ENCODE data around the gene SASH1.

The SASH1 gene

DNA sequence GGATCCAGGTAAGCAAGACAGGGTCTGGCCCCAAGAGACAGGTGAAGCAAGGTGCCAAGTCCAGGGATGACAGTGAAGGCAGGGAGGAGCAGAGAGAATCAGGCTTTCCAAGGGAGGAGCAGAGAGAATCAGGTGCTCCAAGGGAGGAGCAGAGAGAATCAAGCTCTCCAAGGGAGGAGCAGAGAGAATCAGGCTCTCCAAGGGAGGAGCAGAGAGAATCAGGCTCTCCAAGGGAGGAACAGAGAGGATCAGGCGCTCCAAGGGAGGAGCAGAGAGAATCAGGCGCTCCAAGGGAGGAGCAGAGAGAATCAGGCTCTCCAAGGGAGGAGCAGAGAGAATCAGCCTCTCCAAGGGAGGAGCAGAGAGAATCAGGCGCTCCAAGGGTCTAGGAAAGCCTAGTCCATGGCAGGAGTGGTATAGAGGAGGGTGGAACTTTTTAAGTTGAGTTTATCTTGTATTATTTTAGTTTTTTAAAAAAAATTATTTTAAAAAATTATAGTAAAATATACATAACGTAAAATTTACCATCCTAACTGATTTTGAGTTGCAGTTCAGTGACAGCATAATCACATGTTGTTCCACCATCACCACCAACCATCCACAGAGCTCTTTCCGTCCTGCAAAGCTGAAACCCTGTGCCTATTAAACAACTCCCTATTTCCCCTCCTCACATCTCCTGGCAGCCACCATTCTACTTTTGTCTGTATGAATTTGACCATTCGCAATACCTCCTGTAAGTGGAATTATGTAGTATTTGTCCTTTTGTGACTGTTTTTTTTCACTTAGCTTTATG is 64.1 kb downstream of the SASH1 start:
- no peak for DNase-seq

DNA sequence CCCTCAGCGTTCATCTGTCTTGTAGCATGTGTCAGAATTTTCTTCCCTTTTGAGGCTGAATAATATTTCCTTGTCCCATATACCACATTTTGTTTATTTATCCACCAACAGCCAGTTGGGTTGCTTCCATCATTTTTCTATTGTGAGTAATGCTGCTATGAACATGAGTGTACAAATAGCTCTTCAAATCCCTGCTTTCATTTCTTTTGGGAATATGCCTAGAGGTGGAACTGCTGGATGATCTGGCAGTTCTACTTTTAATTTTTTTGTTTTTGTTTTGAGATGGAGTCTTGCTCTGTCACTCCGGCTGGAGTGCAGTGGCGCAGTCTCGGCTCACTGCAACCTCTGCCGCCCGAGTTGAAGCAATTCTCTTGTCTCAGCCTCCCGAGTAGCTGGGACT is 64.7 kb downstream of the SASH1 start:
- no peak for DNase-seq

DNA sequence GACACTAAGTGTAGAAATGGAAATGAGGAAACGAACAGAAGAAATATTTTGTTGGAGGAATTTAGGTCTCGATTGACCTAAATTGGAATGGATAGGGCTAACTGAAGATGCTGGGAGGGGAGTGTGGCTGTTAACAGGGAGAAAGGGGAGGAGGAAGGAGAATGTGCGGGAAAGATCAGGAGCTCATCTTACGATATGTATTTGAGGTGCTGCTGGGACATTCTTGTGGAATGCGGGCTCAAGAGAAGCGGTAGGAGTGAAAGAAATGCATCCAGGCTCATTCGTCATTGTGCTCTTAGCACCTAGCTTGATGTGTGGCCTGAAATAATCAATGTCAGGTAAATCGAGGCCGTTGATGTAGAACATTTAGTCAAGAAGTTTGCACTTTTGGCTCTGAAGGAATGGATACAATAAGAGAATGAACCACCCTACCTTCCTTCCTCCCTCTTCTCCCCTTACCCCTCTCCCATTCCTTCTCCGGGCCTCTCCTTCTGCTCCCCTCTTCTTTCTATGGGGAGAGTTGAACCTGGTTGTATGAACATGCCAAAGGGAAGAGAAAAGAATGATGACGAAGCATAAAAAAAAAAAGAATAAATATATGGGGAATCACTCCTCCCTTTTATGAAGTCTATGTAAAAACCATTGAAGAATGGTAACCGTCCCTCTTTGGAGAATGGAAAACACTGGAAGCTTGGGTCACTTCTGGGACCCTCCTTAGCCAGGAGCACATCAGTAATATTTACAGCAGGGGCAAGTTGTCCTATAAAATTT is 70.9 kb downstream of the SASH1 start:
- DNase-seq, result no peak

DNA sequence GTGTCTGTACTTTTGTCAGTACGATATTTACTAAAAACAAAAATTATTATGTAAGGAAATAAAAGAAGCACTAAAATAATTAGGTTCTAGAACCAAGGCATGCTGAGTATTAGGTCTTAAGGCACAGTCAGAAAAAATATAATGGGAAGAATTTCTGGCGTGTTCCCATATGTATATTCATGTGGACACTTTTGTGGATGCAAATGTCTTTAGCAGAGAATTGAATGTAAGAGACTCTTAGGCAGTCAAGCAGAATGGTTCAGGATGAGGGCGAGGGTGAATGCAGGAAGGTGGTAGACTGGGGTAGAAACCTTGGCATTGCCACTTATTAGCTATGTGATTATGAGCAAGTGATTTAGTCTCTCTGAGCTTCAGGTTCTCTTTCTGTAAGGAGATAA is 71.5 kb downstream of the SASH1 start:
- no peak for DNase-seq

GRCh38 chr6:148414836-148415235 is 72.2 kb downstream of the SASH1 start:
- DNase-seq, result no peak

DNA sequence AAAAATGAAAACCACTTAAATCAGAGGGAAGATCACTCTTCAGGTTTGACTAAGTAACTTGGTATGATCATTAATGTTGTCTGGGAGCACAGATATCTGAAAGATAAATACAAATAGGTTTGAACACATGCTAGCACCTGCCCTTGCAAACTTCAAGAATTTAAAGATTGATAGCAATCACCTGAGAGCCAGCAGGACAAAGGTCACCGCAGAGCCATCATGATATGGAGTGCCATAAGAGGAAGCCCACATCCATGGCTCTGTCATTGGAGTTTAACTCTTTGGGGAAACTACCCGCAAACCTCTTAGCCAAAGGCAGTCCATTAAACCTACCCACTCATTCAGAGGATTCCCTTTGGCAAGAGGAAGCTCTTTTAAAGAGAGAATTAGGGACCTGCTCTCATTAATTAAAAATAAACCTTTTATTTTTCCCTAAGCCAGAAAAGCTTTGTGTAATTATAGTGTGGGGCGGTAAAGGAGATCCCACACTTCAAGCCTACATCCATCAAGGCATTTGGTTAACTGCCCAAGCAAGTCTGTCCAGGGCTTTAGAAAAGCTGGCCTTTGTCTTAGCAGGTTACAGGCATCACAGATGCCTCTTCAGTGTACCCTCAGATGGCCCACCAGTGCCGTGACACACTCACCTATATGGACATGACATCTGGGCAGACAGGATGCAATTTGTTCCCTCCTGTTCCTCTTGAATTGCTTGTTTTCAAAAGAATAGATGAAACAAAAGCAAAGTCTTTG is 73.0 kb downstream of the SASH1 start:
- DNase-seq, result no peak

- DNase-seq, result no peak
Observed at GRCh38 chr6:148416330-148416965, 73.8 kb downstream of the SASH1 start.

DNA sequence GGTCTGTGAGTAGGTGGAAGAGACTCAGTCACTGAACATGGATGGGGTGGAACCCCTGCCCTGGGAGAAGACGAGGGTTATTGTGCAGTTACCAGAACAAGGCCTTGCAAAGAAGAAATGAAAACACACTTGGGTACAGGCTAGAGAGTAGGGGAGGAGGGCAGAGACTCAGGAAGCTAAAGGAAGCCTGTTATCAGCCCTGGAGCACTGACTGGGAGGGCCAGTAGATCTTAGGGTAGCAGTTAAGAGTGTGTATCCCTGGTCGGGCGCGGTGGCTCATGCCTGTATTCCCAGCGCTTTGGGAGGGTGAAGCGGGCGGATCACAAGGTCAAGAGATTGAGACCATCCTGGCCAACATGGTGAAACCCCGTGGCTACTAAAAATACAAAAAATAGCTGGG is 74.4 kb downstream of the SASH1 start:
- no peak for DNase-seq

DNA sequence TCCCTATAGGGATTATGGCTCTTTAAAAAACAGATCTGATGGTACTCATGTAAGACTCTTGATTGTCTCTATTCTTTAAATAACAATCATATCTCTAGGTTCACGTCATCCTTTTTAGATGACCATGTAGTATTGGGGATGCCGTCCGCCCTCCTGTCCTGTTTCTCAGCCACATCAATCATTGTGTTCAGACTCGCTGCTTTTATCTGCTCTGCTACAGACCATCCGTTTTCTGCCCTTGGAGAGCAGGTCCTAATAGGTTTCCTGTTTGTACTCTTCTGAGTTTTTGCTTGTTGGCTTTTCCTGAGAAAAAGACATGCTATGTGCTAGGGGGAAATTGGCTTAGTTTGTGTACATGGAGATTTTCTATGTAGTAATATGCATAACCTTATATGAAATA is 76.8 kb downstream of the SASH1 start:
- no peak for DNase-seq

GRCh38 chr6:148422085-148422484 is 79.4 kb downstream of the SASH1 start:
- no peak for DNase-seq

GRCh38 chr6:148423133-148423532 is 80.5 kb downstream of the SASH1 start:
- DNase-seq, result no peak

DNA sequence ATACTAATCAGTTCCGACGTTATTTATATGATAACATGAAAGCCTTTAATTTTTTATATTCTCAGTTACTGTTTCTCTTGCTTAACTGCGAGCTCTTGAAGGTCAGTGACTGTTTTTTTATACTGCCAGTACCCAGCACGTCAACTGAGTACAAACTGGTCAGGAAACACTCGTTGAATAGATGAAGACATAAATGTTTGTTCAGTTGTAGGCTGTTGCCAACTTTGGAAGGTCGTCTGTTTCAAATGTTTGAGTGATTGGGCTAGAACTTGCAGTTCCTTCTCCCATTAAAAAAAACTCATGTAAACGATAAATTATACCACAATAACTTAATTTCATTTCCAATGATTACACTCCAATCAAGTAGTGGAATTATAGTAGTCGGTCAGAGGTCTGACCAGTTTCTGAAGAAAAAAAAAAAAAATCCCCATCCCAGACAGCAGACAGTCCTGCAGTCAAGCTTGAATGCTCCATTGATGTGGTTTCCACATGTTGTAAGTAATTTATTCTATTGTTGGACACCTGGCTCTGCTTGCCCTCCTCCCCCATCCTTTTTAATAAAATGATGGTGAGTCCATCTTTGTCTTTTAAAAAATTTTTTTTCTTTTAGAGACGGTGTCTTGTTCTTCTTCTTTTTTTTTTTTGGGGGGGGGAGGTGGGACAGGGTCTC is 81.1 kb downstream of the SASH1 start:
- no peak for DNase-seq

- DNase-seq, result no peak
Observed at GRCh38 chr6:148425443-148425842, 82.8 kb downstream of the SASH1 start.

DNA sequence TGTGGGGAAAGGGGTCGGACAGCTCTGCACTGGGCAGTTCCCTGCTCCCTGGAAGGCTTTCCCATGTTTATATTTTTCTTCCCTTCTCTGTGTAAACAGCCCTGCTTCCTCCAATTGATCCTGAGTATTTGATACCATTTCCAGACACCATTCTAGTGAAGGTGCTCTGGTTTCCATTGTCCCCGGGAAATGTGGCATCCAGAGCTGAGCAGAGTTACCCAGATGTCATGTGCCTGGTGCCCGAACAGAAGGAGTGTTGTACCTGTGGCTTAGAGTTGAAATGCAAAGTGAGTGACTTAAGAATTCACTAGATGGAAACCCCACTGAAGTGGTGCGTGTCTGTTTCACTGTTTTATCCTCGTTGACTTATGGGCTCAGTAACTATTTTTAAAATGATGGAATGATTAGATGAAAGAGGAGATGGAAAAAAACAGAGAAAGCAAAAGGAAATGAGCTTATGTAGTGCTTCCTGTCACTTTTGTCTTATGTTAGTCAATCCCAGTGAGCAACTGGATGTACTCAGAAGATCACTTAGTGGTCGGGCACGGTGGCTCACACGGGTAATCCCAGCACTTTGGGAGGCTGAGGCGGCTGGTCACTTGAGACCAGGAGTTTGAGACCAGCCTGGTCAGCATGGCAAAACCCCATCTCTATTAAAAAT is 83.8 kb downstream of the SASH1 start:
- DNase-seq, result no peak

DNA sequence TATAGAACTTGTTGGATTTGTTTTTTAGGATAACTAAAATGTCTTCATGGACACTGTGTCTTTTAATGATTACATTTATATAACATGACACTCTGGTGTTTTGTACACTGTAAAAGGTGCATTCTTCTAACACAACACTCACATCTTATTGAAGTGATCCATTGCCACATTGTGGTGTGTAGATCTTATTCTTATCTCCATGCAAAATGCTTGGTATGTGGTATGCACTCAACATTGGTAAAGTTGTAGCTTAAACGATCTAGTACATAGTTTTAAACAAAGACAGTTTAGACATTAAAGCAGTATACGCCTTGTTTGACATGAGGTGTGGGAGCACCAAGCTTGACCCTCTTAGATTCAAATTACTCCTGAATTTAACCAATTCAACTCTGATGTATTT is 84.7 kb downstream of the SASH1 start:
- no peak for DNase-seq

- no peak for DNase-seq
Observed at GRCh38 chr6:148429423-148429822, 86.8 kb downstream of the SASH1 start.

DNA sequence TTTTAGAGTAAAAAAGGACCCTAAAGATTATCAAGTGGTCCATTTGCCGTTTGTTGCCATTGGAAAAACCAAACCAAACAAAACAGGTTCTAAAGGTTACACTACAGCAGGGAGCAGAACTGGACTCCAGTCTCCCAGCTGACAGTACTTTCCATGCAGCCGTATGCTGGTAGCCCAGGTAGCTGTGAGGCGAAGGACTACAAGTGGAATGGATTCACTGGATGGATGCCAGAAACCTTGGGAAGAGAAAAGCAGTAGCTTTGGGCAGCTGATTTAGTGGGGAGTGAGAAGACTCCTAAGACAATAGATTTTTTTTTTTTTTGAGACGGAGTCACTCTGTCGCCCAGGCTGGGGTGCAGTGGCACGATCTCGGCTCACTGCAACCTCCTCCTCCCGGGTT is 88.3 kb downstream of the SASH1 start:
- DNase-seq, result no peak

GRCh38 chr6:148431413-148431812 is 88.8 kb downstream of the SASH1 start:
- DNase-seq, result no peak

DNA sequence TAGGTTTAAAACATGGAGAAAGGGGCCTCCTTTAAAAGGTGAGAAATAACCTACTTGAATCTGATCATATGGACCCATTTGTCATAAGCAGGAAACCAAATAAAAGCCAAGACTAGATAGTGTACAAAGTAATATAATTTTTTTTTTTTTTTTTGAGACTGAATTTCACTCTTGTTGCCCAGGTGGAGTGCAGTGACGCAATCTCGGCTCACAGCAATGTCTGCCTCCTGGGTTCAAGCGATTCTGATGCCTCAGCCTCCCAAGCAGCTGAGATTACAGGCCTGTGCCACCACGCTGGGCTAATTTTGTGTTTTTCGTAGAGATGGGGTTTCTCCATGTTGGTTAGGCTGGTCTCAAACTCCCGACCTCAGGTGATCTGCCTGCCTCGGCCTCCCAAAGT is 89.2 kb downstream of the SASH1 start:
- no peak for DNase-seq

DNA sequence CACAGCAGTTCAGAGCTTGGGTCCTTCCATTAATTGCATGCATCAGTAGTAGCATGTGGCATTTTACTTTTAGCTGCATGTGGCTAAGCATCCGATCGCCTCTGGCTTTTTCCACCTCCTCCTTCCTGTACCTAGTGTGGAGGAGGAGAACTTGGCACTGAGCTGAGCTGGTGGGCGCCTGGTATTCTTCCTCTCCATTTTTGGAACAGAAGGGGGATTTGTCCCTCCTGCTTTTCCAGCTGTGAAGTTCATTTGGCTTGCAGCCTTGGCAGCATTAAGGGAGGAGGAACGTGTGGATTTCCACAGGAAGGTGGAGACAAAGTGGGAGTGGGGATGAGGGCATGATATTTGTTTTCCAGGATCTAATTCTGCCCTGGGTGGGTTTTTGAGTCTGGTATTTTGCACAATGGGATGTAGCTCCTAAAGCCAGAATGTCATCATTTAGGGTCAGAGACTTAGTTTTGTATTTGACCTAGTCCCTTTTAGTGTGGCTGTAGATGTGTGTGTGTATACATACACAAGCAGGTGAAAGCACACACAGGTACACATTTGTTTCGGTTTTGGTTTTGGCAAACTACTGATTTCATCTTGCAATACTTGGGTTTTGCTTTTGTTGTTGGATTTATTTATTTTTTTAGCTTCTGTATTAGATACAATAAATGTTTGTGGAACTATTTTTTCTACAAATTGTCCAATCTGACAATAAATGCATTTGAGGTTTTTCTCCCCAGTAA is 90.0 kb downstream of the SASH1 start:
- DNase-seq, result no peak

GRCh38 chr6:148435386-148435785 is 92.7 kb downstream of the SASH1 start:
- no peak for DNase-seq
